GM21723 (cell line): ENCODE results near the gene NPFFR2.
"Not testable (repeated sequence)": the region's sequence is repeated elsewhere in the genome, so short reads cannot be mapped to it uniquely, and the experiment has no call there.

Experiments
- ATAC-seq: cut with Tn5 transposase; IDR thresholded peaks from one replicate; pipeline ENCODE4 v1.9.1; 2021; ENCODE audit warnings: mild to moderate bottlenecking, moderate library complexity; ENCODE audit not compliant: unreplicated experiment

NPFFR2 gene

DNA sequence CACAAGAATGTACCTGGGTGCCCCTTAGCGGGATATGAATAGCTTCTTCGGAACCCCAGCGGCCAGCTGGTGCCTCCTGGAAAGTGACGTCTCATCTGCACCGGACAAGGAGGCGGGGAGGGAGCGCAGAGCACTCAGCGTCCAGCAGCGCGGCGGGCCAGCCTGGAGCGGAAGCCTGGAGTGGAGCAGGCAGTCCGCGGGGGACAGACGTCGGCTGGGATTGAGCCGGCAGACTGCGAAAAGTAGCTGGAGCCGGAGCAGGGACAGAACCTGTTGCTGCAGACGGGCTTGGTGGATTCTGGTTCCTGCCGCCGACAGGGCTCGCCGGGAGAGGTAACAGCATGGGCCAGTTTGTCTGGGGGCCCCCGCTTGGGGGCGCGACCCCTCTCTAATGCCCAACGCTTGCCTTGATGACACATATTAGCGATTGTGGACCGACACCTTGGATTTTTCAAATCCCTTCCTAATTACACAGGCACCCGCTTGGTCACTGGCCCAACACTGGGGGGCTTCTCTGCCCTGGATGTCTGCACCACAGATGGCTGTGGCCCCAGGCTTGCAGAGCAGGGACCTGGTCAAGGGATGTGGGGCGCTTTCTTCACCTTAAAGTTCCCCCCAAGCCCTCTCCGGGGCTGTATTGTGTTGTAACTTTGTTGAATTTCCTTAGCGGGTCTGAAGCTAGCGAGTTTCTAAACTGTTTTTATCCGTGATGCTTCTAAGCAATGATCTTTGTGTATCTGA is at the start of gene NPFFR2:
Gene NPFFR2, plus strand, starts transcription at position 133 of the 741 bp plus-strand sequence. CDS start 96,592 bp downstream, outside the sequence.
- ATAC-seq, result no peak

DNA sequence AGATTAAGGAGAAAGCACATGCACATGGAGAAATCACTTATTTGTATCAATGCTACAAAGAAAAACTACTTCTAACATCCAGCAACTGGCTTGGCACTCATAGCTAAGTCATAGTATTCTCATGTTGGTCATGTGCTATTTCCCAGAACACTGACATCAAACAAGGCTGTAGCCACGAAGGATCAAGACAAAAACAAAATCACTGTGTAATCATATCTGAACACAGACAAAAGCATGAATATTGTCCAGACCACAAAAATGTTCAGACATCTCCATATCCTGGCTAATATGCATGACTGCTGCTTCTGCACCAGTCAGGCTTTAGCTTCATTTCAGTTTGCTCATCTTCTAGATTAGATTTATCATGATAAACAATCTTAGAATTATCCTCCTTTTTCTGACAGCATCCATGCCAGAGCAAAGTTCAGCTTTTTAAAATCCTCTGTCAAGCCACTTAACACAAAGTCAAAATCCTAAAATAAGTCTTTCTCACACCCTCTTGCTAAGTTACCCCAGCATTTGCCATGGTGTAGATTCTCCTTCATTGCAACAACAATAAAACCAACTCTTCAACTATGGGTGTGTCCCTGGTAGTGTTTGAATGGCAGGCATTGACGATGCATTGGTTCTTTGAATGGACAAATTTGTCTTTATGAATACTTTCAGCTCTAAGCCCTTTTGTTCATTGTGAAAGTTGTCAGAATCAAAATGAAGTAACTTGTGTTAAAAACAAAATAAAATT is 39.1 kb upstream of the NPFFR2 start:
- ATAC-seq, result no peak

DNA sequence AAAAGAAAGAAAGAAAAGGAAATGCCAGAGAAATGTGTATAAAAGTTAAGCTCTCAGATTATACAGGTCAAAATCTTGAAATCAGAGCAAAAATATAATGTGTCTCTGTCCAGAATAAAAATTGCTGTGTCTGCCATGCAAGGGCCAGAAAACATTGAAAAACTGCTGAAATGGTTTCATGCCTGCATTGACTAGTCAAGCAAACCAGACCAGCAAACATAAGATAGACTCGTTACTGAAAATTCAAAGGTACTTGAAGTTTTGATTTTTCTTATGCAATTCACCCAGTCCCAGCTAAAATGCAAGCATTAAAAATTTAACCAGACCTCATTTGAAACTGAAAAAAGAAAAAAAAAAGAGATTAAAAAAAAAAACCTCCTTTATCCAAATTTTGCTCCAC is 37.2 kb upstream of the NPFFR2 start:
- no peak for ATAC-seq

DNA sequence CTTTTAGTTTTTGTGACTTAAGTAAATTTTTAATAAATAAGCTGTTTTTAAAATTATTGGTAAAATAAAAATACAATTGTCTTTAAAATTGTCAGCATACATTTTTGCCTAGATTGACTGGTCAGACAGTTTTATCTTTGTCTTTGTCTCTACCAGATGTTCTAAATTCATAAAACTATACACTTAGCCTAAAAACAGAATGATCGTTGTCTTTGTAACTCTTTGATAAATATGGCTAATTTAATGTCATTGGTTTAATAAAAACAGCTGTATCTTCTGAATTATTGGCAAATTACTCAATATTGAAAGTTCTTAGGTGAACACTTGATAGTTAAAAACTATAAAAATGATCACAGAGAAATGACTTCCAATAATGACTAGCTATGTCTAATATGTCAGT is 36.5 kb upstream of the NPFFR2 start:
- ATAC-seq, result no peak

DNA sequence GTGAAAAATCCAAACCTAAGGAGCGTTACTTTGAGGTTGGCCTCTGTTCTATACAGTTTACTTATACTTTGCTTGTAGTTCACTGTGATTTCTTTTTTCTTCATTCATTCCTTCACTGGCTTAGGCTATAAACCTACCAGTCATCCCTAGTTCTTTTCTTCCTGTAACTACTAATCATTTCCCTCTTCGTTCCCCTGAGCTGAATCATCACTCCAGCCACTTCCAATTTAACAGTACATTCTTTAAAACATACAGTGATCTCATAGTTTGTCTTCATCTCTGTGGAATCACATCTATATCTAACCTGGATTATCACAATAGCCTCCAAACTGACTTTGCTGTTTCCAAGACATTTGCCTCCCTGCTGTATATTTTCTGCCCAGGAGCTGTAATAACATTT is 25.2 kb upstream of the NPFFR2 start:
- ATAC-seq, result no peak

- ATAC-seq, result no peak
Observed at GRCh38 chr4:72011906-72012305, 19.9 kb upstream of the NPFFR2 start.

- no peak for ATAC-seq
Observed at GRCh38 chr4:72016011-72016410, 15.8 kb upstream of the NPFFR2 start.

GRCh38 chr4:72019688-72020087 is 12.1 kb upstream of the NPFFR2 start:
- ATAC-seq, result no peak

GRCh38 chr4:72022553-72022952 is 9.2 kb upstream of the NPFFR2 start:
- no peak for ATAC-seq

DNA sequence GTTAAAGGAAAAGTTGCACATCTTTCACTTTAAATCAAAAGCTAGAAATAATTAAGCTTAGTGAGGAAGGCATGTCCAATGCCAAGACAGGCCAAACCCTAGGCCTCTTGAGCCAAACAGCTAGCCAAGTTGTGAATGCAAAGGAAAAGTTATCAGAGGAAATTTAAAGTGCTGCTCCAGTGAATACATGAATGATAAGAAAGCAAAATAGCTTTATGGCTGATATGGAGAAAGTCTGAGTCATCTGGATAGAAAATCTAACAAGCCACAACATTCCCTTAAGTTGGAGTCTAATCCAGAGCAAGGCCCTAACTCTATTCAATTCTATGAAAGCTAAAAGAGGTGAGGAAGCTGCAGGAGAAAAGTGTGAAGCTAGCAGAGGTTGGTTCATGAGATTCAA is 23.8 kb downstream of the NPFFR2 start:
- no peak for ATAC-seq

GRCh38 chr4:72063726-72064125 is 31.9 kb downstream of the NPFFR2 start:
- no peak for ATAC-seq

DNA sequence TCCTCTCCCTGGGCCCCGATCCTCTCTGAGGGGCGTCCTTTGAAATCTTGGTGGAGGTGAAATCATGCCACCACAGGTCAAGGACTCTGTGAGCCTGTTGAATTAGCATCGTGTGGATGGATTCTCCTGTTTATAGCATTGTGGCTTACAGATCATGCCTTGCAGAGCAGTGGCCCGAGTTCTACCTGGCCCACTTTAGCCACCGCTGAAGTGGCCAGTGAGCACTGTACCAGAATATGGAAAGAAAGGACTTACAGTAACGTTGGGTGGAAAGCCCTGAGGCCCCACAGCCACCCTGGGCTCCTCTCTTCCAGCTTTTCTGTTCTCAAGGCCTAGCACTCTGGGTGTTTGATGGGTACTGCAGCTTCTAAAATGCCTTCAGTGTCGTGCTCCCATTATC is 35.3 kb downstream of the NPFFR2 start:
- ATAC-seq, result no peak

DNA sequence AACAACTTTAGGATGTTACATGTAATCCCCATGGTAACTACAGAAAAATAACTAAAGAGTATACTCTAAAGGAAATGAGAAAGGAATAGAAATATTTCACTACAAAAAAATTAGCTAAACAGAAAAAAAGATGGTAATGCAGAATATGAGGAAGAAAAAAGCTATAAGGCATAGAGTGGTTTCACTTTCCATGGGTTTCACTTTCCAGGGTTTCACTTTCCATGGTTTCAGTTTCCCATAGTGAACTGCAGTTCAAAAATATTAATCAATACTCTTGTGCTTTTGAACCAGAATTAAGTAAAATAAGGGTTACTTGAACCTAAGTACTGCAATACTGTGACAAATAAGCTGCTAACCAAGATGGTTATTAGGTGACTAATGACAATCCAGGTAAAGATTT is 42.0 kb downstream of the NPFFR2 start:
- ATAC-seq, result no peak

GRCh38 chr4:72076562-72076961 is 44.8 kb downstream of the NPFFR2 start:
- ATAC-seq, result no peak

DNA sequence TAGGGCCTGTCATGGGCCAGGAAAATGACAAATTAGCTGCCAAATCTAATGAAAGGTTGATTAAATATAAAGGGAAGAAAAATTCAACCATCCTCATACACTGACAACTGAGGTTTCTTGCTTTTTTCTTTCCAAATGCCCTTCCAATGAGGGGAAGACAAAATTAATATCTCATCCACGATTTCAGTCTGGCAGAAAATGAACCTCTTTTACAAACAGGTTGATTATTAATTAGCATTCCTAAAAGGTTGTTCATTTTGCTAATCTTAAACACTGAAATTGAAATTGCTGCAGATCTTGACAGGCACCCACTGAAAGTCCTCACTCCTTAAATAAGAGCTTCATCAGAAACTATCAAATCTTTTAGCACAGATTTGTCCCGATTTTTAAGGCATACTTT is 45.5 kb downstream of the NPFFR2 start:
- no peak for ATAC-seq

- ATAC-seq, result no peak
Observed at GRCh38 chr4:72084587-72085011, 52.8 kb downstream of the NPFFR2 start.

DNA sequence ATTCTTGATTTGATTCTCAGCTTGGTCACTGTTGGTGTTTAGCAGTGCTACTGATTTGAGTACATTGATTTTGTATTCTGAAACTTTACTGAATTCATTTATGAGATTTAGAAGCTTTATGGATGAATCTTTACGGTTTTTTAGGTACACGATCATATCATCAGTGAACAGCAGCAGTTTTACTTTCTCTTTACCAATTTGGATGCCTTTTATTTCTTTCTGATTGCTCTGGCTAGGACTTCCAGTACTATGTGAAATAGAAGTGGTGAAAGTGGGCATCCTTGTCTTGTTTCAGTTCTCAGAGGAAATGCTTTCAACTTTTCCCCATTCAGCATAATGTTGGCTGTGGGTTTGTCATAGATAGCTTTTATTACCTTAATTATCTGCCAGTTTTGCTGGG is 58.8 kb downstream of the NPFFR2 start:
- ATAC-seq, result not testable (repeated sequence)

GRCh38 chr4:72094059-72094797 is 62.4 kb downstream of the NPFFR2 start:
- ATAC-seq, result no peak

GRCh38 chr4:72107456-72107855 is 75.7 kb downstream of the NPFFR2 start:
- no peak for ATAC-seq

DNA sequence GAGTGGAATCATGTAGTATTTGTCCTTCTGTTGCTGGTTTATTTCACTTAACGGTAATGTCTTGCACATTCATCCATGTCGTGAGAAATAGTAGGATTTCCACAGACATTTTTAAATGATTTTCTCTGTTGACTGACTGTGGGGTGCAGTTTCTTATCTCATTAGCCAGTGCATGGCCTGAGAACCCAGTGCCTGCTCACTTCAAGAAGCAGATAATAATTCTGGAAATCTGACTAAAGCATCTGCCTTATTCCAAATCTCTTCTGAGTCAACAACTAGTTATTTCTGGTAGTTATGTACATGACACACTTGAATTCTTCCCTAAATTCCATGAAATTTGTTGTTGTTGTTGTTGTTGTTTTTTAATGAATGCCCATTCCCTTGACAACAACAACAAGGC is 77.6 kb downstream of the NPFFR2 start:
- ATAC-seq, result no peak

DNA sequence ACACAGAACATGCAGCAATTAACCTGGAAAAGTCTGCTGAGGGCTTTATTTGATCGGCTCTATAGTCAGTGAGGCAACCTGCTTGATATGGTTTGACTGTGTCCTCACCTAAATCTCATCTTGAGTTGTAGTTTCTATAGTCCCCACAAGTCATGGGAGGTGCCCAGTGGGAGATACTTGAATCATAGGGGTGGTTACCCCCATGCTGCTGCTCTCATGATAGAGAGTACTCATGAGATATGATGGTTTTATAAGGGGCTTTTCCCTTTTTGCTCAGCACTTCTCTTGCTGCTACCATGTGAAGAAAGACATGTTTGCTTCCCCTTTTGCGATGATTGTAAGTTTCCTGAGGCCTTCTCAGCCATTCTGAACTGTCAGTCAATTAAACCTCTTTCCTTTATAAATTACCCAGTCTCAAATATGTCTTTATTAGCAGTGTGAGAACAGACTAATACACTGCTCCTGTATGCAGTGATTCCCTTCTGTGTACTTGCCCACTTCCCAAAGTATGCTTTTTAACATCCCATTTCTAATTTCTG is 78.2 kb downstream of the NPFFR2 start:
- ATAC-seq, result no peak
